ENCODE results near the gene CDH13.

Gene CDH13

DNA sequence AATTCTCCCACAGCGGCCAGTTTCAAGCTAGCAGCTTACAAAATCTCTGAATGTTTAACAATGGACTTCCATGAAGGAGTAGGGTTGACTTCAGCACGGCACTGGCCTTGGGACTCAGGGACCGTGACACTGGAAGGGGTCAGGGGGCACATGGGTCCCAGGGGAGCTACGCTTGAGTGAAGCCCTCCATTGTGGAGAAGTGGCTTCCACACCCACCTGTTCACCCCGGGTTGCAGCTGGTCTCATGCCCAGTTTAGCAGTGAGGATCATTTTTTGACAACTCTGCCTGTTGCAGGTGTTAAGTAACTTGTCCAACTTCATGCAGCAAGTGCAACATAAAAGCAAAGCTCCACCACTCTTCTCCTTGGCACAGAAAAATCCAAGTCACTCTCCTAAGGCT lies 510.2 kb downstream of the CDH13 start:
- no peak for DNase-seq

DNA sequence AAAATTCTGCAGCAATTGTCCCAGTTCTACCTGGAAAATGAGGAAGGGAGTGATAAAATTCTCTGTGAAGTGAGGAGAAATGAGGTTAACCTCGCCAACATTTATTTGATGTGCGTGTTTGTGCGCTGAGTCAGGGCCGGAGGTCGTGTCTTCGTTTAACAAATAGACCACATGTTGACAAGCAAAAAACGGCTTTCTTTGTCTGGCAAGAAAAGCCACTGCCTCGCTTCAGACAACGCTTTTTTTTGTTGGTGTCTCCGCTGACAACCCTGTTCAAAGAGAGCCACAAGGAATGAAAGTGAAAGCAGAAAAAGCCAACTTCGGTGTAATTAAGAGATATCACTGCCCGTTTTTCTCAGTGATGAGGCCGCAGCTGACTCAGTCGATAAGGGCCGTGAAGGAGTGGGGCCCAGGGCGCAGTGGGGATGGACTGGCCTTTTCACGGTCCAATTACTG lies 510.6 kb downstream of the CDH13 start:
- no peak for DNase-seq

GRCh38 chr16:83137894-83138293 lies 511.1 kb downstream of the CDH13 start:
- DNase-seq, result no peak

- no peak for DNase-seq
Measured at GRCh38 chr16:83138512-83138911, 511.7 kb downstream of the CDH13 start.

DNA sequence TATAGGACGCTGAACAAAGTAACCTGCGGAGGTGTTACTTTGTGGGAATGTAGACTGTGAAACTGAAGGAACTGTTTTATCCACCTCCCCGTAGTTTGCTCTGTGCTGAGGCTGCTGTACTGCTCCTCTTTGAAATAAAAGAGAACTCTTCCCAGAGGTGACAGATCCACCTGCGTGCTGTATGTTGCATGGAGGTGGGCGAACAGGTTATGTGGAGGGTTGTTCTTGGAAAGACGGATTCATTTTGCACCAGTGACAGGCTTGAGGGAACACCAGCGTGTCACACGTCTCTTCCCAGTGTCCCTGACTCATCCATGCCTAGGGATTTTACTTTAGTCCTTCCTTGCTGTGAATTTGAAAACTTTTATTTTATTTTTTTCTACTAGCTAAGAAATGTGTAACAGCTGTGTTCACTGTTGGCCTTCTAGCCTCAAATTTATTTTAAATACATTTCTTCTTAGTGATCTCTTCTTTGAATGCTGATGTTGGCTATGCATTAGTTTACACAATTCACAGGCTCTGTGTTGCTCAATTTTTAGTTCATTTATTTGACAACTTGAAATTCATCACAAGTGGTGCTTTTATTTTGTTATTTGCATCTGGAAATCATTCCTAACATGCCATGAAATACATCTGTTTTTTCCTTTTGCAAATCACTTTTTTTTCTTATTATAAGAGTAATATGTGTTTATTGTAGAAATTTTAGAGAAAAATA lies 512.4 kb downstream of the CDH13 start:
- no peak for DNase-seq

GRCh38 chr16:83143788-83144187 lies 517.0 kb downstream of the CDH13 start:
- DNase-seq, result no peak

GRCh38 chr16:83145297-83145696 lies 518.5 kb downstream of the CDH13 start:
- DNase-seq, result no peak

DNA sequence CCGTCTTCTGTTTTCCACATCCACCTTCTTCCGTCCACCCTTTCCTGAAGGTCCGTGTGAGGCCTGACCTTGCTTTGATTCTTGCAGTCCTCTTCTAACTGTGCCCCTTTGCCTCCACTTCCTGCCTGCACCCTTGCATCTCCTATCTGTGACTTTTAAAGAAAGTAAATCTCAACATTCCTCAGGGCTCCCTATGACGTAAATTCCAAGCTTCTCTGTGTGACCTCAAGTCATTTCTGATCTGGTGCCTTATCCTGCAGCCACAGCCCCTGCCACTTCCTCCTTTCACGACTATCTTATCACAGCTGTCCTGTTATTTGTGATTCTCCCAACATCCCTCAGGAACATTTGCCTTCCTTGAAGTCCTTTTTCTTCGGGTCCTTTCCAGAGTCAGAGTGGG lies 520.5 kb downstream of the CDH13 start:
- DNase-seq, result no peak

DNA sequence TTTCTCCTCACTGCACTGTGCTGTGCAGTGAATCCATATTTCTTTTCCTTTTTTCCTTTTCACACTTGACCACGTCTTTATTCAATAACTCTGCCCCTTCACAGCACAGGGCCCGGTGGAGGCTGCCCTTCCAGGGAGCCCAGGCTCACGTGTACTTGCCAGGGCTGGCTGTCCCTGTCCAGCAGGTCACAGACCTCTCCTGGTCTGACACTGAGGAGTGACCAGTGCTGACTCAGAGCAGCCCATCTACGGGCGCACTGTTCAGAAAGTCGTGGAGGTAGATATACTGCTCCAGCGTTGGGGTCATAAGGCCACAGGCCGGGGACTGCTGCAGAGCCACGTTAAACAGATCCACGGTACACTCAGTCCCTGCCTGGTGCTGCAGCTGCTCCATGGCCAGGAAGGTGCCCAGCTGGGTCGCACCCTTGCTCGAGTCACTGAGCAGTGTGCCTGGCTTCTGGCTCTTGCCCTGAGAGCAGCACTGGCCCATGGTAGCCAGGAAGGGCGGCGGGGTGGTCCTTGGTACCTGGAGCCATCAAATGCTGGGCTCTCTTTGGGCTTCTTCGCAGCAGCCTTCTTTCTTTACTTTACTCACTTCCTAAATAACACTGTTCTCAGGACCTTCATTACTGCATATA lies 531.7 kb downstream of the CDH13 start:
- DNase-seq, result no peak

- no peak for DNase-seq
Measured at GRCh38 chr16:83159049-83159448, 532.3 kb downstream of the CDH13 start.

DNA sequence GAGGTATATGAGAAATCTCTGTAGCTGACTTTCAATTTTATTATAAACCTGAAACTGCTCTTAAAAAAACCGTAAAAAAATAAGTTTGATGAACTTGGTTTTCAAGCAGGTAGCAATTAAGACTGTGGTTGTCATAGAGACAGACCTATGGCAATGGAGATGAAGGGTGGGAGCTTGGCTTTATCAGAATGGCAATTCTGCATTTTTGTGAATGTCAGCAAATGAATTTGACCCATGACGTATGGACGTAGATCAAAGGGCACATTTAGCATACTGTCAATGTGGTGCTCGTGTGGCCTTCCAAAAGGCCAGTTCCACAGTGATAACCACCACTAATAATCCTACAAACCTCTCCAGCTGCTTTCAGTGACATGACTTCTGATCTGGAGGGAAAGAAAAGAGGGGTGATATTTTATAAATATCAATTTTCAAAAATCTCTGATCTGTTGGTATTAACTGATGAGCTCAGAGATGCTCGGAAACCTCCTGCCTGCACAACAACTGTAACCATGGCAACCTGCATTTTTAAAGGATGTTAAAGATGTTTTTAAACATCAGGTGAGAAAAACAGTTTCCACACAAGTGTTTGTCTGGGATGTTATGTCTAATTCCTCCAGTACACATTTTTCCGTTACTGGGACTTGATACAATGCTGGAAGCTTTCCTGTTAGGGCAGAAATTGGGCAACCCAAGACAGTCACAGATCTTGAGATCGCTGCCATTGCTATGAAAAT lies 533.7 kb downstream of the CDH13 start:
- no peak for DNase-seq

DNA sequence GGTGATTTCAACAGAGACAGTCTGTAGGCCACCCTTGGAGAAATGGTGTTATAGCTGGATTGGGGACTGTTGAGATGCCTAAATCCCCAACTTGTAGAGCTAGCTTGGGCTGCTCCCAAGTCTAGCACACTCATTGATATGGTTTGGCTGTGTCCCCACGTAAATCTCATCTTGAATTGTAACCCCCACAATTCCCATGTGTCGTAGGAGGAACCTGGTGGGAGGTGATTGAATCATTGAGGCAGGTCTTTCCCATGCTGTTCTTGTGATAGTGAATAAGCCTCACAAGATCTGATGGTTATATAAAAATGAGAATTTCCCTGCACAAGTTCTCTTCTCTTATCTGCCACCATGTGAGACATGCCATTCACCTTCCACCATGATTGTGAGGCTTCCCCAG lies 536.0 kb downstream of the CDH13 start:
- DNase-seq, result no peak

- no peak for DNase-seq
Measured at GRCh38 chr16:83164816-83165215, 538.0 kb downstream of the CDH13 start.

- no peak for DNase-seq
Measured at GRCh38 chr16:83171396-83171795, 544.6 kb downstream of the CDH13 start.

- no peak for DNase-seq
Measured at GRCh38 chr16:83174671-83175070, 547.9 kb downstream of the CDH13 start.

GRCh38 chr16:83176802-83177201 lies 550.0 kb downstream of the CDH13 start:
- DNase-seq, result no peak

GRCh38 chr16:83185902-83186301 lies 559.1 kb downstream of the CDH13 start:
- no peak for DNase-seq

- DNase-seq, result no peak
Measured at GRCh38 chr16:83187405-83187804, 560.6 kb downstream of the CDH13 start.

DNA sequence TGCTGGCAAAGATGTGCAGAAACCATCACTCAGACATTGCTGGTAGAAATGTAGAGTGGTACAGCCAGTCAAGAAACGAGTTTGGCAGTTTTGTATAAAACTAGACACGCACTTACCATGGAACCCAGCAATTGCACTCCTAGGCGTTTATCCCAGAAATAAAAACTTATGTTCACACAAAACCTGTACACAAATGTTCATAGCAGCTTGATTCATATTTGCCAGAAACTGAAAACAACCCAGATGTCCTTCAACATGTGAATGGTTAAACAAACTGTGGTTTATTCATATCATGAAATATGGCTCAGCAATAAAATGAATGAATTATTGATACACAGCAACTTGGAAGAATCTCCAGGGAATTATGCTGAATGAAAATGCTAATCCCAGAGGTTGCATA lies 570.0 kb downstream of the CDH13 start:
- no peak for DNase-seq

- no peak for DNase-seq
Measured at GRCh38 chr16:83197450-83197849, 570.7 kb downstream of the CDH13 start.

GRCh38 chr16:83198977-83199376 lies 572.2 kb downstream of the CDH13 start:
- DNase-seq, result no peak

GRCh38 chr16:83200005-83200779 lies 573.4 kb downstream of the CDH13 start:
- no peak for DNase-seq

- no peak for DNase-seq
Measured at GRCh38 chr16:83201748-83202147, 575.0 kb downstream of the CDH13 start.
